Endothelial cell of umbilical vein (primary cell): ENCODE results near the gene NOL6.

ENCODE experiments used
- CTCF ChIP-seq, 2 donors: IDR thresholded peaks; 1 replicate in 1 of 2; 2 replicates in 1 of 2; pipeline ENCODE4 v1.5.1; 2011; ENCODE audit warnings: low read length in 2 of 2, mild to moderate bottlenecking in 2 of 2, moderate library complexity in 2 of 2, control low read depth in 1 of 2, inconsistent platforms in 1 of 2, low read depth in 1 of 2; ENCODE audit not compliant: insufficient read depth in 1 of 2; ENCODE audit errors: extremely low read depth in 1 of 2
- EZH2 ChIP-seq: IDR thresholded peaks from 2 replicates; pipeline ENCODE4 v1.6.1; 2012; ENCODE audit warnings: borderline replicate concordance, low read depth, mild to moderate bottlenecking, moderate library complexity, low read length, inconsistent platforms; ENCODE audit not compliant: severe bottlenecking
- GATA2 ChIP-seq: IDR thresholded peaks from 2 replicates; pipeline ENCODE4 v1.7.0; 2011; ENCODE audit warnings: low read depth, mild to moderate bottlenecking, moderate library complexity, mixed read lengths, low read length; ENCODE audit not compliant: insufficient read length, insufficient read depth
- MAX ChIP-seq: IDR thresholded peaks from 2 replicates; pipeline ENCODE4 v1.6.1; 2011; ENCODE audit not compliant: insufficient read depth, insufficient read length
- MYC ChIP-seq: IDR thresholded peaks from one replicate; pipeline ENCODE4 v1.6.1; 2011; ENCODE audit warnings: mild to moderate bottlenecking, low read depth, low read length
- POLR2A ChIP-seq: IDR thresholded peaks from 2 replicates; pipeline ENCODE4 v1.6.1; 2012; ENCODE audit warnings: low read depth, mild to moderate bottlenecking, control low read depth, low read length
- POLR2AphosphoS5 ChIP-seq: IDR thresholded peaks from 2 replicates; pipeline ENCODE4 v1.6.1; 2012; ENCODE audit warnings: low read depth, mild to moderate bottlenecking, control low read depth, low read length, moderate library complexity; ENCODE audit not compliant: insufficient read depth

GRCh38 chr9:33416996-33417395 is 56.7 kb downstream of the NOL6 start:
- TF ChIP-seq CTCF (IDR thresholded peaks at IDR 0.05; ENCODE audit: extremely low read depth in 1 of 2, insufficient read depth in 1 of 2, low read depth in 1 of 2, low read length in 2 of 2), result no peak
- TF ChIP-seq MAX, result no peak
- no peak for TF ChIP-seq POLR2AphosphoS5
- TF ChIP-seq POLR2A, result no peak
- TF ChIP-seq MYC, result no peak
- TF ChIP-seq EZH2, result no peak
- no peak for TF ChIP-seq GATA2
